ENCODE measurements around the gene ACBD6.
A peak's percentile ranks its signal among the peaks of the same experiment; 100 is the strongest.

The ACBD6 gene

DNA sequence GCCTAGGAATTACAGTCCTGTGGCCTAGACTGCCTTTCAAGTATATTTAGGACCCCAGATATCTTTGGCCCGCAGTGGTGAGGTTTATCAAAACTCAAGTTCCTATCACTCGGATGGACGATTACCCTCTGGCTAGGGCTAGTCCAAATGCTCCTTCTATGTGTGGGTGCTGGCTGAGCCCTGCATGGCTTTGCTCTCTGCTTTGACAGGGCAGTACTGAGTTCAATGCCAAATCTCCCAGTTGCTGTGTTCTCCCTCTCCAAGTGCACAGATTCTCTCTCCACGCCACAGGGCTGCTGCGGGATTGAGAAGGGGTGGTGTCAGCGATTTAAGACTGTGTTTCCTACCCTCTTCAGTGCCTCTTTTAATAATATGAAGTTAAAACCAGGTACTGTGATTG lies 175.3 kb downstream of the ACBD6 start:
- DNase-seq = no peak
- TF ChIP-seq POLR2A (IDR thresholded peaks at IDR 0.05; ENCODE audit: low read length) = no peak
- no peak for TF ChIP-seq GATA1 (IDR thresholded peaks at IDR 0.05; ENCODE audit: low read depth, low read length)

DNA sequence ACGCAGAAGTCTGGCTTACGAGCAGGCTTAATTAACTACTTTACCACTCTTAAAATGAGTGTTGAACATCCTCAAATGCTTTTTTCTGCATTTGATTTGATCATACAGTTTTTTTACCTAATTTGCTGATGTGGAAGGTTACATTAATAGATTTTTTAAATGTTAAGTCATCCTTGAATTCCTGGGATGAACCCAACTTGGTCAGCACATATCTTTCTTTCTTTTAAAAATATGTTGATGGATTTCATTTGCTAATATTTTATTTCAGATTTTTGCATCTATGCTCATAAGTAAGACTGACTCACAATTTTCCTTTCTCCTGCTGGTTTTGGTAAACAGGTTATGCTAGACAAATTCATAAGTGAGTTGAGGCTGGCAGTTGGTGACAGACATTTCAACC lies 189.5 kb downstream of the ACBD6 start:
- no peak for TF ChIP-seq GATA1 (IDR thresholded peaks at IDR 0.05; ENCODE audit: low read depth, low read length)
- TF ChIP-seq POLR2A (IDR thresholded peaks at IDR 0.05; ENCODE audit: low read length) = no peak
- DNase-seq = no peak

DNA sequence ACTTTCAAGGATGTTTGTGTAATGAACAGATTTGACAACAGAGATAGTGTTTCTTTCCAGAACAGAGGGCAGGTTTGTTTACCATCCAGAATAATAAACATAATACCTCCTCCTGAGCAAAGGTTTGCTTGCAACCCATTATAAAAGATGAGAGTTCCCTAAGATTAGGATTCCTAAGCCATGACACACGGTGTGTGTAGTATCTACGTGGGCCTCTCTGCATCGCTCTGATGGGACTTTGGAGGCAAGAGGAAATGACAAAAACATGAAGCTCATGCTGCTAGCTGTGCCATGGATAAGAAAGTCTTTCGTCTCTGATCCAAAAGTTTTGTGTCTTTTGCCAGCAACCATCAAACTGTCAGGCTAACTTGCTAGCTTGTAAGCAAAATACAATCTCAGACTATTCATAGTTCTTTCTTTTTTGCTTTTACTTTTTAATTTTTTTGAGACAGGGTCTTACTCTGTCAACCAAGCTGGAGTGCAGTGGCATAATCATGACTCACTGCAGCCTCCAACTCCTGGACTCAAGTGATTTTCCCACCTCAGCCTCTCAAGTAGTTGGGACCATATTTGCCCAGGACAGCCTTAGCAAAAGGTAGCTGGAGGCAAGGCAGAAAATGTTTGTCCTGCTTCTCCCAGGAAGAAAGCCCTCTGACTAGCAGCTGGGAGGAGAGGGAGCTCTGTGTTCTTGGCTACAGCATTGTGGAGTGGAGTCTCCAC lies 191.2 kb downstream of the ACBD6 start:
- no peak for DNase-seq
- TF ChIP-seq GATA1 (IDR thresholded peaks at IDR 0.05; ENCODE audit: low read depth, low read length) = no peak

DNA sequence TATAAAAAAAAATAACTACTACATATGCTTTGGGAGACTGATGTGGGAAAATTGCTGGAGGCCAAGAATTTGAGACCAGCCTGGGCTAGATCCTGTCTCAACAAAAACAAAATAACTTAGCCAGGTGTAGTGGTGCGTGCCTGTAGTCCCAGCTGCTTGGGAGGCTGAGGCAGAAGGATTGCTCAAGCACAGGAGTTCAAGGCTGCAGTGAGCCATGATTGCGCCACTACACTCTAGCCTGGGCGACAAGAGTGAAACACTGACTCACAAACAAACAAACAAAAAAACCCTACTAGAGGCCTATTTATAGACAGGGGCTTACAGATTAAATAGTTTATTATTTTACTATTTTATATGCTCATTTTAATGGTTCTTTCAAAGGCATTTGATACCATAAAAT lies 192.3 kb downstream of the ACBD6 start:
- DNase-seq = no peak
- no peak for TF ChIP-seq POLR2A (IDR thresholded peaks at IDR 0.05; ENCODE audit: low read length)
- TF ChIP-seq GATA1 (IDR thresholded peaks at IDR 0.05; ENCODE audit: low read depth, low read length) = no peak

DNA sequence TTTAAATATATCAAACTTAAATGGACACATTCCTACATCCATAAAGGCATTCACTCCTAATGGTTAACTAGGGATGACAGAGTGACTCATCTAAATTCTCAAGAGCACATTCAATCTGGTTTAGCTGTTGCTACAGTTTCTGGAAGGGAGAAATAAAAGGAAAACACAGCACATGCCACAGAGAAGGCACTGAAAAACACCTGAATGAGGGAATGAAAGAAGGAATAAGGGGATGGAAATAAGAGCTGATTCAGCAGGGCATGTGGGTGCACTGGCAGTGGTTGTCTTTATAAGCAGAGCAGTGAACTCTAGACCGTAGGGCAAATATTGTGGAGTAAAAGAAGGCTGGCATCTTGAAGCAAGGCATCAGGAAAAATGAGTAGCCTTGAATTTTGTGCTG lies 193.0 kb downstream of the ACBD6 start:
- no peak for TF ChIP-seq GATA1 (IDR thresholded peaks at IDR 0.05; ENCODE audit: low read depth, low read length)
- no peak for TF ChIP-seq POLR2A (IDR thresholded peaks at IDR 0.05; ENCODE audit: low read length)
- no peak for DNase-seq

DNA sequence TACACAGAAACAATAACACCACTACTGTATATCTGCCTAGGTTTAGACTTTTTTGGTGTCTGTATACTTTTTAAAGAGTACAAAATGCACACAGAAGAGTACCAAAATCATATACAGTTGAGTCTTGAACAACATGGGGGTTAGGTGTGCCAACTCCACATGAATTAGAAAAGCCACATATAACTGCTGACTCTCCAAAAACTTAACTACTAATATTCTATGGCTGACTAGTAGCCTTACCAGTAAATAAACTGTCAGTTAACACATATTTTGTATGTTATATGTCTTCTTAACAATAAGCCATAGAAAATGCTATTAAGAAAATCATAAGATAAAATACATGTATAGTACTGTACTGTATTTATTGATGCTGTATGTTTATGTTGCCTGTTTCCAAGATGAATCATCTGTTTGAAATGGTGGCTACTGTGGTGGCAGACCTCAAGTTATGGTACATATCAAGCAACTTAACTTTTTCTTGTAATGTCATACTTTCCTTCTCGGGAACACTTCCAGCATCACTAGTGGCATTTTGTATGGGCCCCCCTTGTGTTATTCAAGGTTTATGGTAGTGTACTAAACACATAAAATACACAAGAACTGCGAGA lies 201.1 kb downstream of the ACBD6 start:
- TF ChIP-seq GATA1 (IDR thresholded peaks at IDR 0.05; ENCODE audit: low read depth, low read length) = no peak
- TF ChIP-seq POLR2A (IDR thresholded peaks at IDR 0.05; ENCODE audit: low read length) = no peak

DNA sequence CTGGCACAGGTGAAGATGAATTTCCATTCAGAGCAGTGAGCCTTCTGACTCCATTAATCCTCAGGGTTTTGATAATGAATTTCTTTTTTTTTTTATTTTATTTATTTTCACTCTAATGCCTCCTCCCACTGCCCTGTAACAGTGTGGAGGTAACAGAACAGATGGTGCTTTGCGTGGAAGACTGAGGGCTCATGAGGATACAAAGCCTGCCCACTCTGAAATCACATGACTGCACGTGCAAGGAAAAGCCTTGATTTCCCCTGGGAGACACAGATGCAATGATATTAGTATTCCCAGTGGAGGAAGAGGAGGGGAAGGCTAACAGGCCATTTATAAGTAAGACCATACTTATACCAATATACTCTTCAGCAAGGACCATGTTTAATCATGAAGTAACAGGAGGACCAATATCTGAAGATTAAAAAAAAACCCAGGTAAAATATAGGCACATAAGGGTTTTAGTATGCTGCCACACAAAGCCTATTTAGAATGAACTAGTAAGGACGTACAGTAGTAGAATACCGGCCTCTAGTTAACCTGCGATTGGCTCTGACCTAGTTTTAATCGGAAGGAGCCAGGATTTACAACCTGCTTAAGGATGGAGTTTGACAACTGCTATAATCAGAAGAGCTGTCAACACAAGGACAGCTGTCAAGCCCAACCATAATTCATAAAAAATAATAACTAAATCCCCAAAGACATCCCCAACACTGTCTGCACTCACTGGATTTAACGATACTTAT lies 202.7 kb downstream of the ACBD6 start:
- DNase-seq = no peak
- TF ChIP-seq GATA1 (IDR thresholded peaks at IDR 0.05; ENCODE audit: low read depth, low read length) (no peak), POLR2A (IDR thresholded peaks at IDR 0.05; ENCODE audit: low read length) (no peak)

More for the DNA sequence above, 201.1 kb downstream of the ACBD6 start:
- DNase-seq = no peak

DNA sequence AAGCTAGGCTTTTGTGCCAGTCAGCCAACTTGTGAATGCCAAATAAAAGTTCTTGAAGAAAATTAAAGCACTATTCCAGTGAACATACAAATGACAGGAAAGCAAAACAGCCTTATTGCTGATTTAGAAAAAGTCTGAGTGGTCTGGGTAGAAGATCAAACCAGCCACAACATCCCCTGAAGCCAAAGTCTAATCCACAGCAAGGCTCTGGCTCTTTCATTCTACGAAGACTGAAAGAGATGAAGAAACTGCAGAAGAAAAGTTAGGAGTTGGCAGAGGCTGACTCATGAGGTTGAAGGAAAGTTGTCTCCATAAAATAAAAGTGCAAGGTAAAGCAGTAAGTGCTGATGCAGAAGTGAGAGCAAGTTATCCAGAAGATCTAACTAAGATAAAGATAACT lies 206.4 kb downstream of the ACBD6 start:
- no peak for DNase-seq
- TF ChIP-seq POLR2A (IDR thresholded peaks at IDR 0.05; ENCODE audit: low read length) (no peak), GATA1 (IDR thresholded peaks at IDR 0.05; ENCODE audit: low read depth, low read length) (no peak)

DNA sequence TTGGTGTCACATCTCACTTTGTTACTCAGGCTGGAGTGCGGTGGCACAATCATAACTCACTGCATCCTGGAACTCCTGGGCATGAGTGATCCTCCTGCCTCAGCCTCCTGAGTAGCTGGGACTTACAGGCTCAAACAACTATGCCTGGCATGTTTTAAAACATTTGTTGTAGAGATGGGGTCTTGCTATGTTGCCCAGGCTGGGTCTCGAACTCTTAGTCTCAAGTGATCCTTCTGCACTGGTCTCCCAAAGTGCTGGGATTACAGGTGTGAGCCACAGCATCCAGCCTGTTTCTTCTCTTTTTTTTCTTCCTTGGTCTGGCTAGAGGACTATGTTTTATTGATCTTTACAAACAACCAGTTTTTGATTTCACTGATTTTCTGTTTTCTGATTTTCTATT lies 207.7 kb downstream of the ACBD6 start:
- no peak for TF ChIP-seq POLR2A (IDR thresholded peaks at IDR 0.05; ENCODE audit: low read length)
- no peak for TF ChIP-seq GATA1 (IDR thresholded peaks at IDR 0.05; ENCODE audit: low read depth, low read length)
- DNase-seq = no peak

DNA sequence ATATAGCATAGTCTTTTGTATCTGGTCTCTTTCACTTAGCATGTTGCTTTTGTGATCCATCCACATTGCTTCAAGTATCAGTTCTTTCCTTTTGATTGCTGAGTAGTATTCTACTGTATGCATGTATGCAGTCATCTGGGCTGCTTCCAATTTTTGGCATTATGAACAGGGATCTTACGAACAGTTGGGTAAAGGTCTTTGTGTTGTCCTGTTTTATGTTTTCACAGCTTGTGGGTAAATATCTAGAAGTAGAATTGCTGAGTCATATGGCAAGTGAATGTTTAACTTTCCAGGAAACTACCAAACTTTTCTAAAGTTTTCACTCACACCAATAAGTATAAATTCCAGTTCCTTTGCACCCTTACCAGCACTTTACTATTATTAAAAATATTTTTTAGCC lies 211.4 kb downstream of the ACBD6 start:
- TF ChIP-seq GATA1 (IDR thresholded peaks at IDR 0.05; ENCODE audit: low read depth, low read length) (no peak), POLR2A (IDR thresholded peaks at IDR 0.05; ENCODE audit: low read length) (no peak)
- DNase-seq = no peak

DNA sequence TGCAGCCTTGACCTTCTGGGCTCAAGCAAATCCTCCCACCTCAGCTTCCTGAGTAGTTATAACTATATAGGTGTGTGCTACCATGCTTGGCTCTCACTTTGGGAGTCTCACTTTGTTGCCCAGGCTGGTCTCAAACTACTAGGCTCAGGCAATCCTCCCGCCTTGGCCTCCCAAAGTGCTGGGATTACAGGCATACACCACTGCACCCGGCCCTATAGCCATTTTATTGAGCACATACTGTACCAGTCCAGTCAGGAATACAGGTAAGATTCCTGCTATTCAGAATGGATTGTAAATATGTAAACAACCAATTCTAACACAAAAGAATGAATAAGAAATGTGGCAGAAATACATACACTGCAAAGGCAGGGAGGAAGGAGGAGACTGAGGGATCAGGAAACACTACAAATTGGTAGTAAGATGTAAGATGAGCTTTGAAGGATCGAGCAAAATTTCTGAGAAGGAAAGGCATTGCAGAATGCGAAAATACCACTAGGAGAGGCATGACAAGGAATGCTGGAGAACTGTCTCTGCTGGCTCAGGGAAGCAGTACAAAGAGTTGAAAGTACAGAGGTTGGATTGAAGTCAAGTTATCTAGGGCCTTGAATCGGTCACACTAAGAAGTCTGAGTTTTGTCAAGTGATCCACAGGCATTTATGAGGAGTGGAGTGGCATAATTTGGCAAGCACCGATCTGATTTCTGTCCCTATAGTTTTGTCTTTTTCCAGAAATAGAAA lies 211.9 kb downstream of the ACBD6 start:
- no peak for DNase-seq
- TF ChIP-seq GATA1 (IDR thresholded peaks at IDR 0.05; ENCODE audit: low read depth, low read length) = no peak
- no peak for TF ChIP-seq POLR2A (IDR thresholded peaks at IDR 0.05; ENCODE audit: low read length)

DNA sequence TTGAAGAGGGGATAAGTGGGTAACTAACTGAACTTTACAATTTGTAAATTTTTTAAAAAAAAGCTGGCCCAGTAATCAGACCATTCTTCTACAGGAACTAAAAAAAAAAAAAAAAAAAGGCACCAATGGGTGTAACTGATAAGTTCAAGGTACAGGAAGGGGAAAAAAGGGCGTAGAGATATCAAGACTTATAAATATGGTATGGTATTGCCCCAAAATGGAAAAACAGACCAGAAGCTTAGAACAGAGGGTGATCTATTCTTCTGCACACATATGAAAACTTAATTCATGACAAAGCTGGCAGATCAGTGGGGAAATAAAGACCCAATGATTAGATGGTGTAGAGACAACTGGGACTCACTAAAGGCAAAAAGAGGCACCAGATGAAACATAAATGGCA lies 213.4 kb downstream of the ACBD6 start:
- peak in 1 of 2 experiments; percentile 8 for DNase-seq
- TF ChIP-seq GATA1 (IDR thresholded peaks at IDR 0.05; ENCODE audit: low read depth, low read length) (no peak), POLR2A (IDR thresholded peaks at IDR 0.05; ENCODE audit: low read length) (no peak)

DNA sequence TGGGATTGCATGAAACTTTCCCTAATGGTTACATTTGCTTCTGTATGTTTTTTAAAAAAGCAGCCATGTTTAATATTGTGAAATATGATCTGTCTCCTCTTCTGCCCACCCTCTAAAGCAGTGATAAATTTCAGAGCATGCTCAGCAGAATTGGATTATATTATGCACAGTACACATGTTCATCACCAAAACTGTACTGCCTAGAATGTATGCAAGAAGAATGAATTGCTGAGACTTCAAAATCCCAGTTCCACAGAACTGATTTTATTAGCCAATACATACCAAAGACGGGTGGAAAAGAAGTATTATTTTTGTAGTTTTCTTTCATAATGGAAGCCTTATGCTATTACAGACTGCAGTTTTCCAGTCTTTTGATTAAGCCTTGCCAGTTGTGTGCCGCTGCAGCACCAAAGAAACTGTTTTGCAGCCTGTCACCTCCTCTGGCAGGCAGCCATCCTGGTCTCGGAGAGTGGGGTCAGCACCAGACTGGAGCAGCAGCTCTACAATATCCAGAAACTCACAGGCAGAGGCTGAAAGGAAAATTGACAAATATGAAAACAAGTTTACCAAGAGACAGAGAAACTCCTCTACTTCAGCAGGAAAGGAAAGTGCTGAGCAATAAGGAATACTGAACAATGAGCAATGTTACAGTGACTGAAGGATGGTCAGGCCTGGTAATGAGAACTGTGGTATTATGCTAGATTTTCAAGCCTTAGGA lies 214.2 kb downstream of the ACBD6 start:
- TF ChIP-seq GATA1 (IDR thresholded peaks at IDR 0.05; ENCODE audit: low read depth, low read length) (no peak), POLR2A (IDR thresholded peaks at IDR 0.05; ENCODE audit: low read length) (no peak)
- no peak for DNase-seq

Data from erythroblast (primary cell).